ENCODE results near the gene FIS1. TPM values are rescaled to one million over a fixed set of nuclear protein-coding genes. Genes with fewer than 3 reads are reported as not detected.

The FIS1 gene
- total RNA-seq, 1 experiment from 2014 or later: 114 TPM

GRCh38 chr7:101233907-101234547 lies 10.9 kb downstream of the FIS1 start:
- Histone ChIP-seq H4K20me1 (ENCODE audit: insufficient read depth) (no peaks in the 10 kb centered on the region), H3K9ac (ENCODE audit: low read length) (no peak overlapping the region), H3K4me2 (ENCODE audit: low read length) (no peak overlapping the region), H3K79me2 (ENCODE audit: insufficient read depth, low read length) (no peaks in the 10 kb centered on the region), H2AFZ (ENCODE audit: low read depth, low read length, poor library complexity, severe bottlenecking) (no peak overlapping the region), H3K27me3 (ENCODE audit: insufficient read depth, low read length) (no peaks in the 10 kb centered on the region), H3K9me2 (ENCODE audit: insufficient read depth) (no peaks in the 10 kb centered on the region), H3K9me3 (ENCODE audit: control insufficient read depth in 1 of 2, insufficient read depth in 1 of 2, low read depth in 1 of 2, low read length in 2 of 2) (no peaks in the 10 kb centered on the region), H3K4me3 (replicated peaks in 1 of 2; ENCODE audit: low read depth in 1 of 2, low read length in 2 of 2) (no peak overlapping the region), H3K27ac (ENCODE audit: low read depth, low read length) (no peak overlapping the region), H3K4me1 (ENCODE audit: control insufficient read depth in 1 of 2, insufficient read depth in 2 of 2, low read length in 2 of 2) (peaks cover 7 to 20% of the 10 kb centered on the region in 2 experiments), H3K36me3 (ENCODE audit: control insufficient read depth in 1 of 2, insufficient read depth in 2 of 2, low read length in 2 of 2) (no peaks in the 10 kb centered on the region; a peak in 1 of 4 replicates)
- no peak for ATAC-seq
- RAD21 ChIA-PET (ENCODE audit: low non-redundant PET in 1 of 2, low total read pairs in 2 of 2, uncharacterized antibody in 2 of 2, unreplicated experiment in 2 of 2): no interaction called here
- POLR2A ChIA-PET: no interaction called here
- intact Hi-C loops (cut with micrococcal nuclease): loop anchor here (2.0 kb wide), 1 partner anchor 15 kb away; the partner anchor contains the start of gene ZNHIT1
- CTCF ChIA-PET: interaction anchor here (0.6 to 1.1 kb wide), 3 partner anchors 49 to 203 kb away, joined by 3 read pairs; no protein-coding TSS in a partner anchor
- TF ChIP-seq CTCF (IDR thresholded peaks at IDR 0.05 in 2 of 3, conservative IDR thresholded peaks at IDR 0.05 in 1 of 3; ENCODE audit: borderline replicate concordance in 1 of 3, insufficient read depth in 1 of 3, low read depth in 2 of 3, low read length in 2 of 3) (no peak), ZNF274 (IDR thresholded peaks at IDR 0.05; ENCODE audit: low read depth, low read length) (no peak), ELF1 (IDR thresholded peaks at IDR 0.05; ENCODE audit: borderline replicate concordance, low read depth) (no peak), ZFX (IDR thresholded peaks at IDR 0.05) (no peak), SP1 (IDR thresholded peaks at IDR 0.05; ENCODE audit: low read depth) (no peak), SIN3A (IDR thresholded peaks at IDR 0.05; ENCODE audit: low read depth) (no peak), ATF3 (IDR thresholded peaks at IDR 0.05) (no peak), ZBTB33 (IDR thresholded peaks at IDR 0.05; ENCODE audit: extremely low read depth, insufficient replicate concordance, low read length) (no peak), CBX3 (IDR thresholded peaks at IDR 0.05; ENCODE audit: low read depth) (no peak), EGR1 (IDR thresholded peaks at IDR 0.05; ENCODE audit: low read depth) (no peak), TCF7L2 (IDR thresholded peaks at IDR 0.05; ENCODE audit: borderline replicate concordance, extremely low read depth, insufficient read depth, insufficient read length) (no peak), REST (IDR thresholded peaks at IDR 0.05; ENCODE audit: low read depth) (no peak), CEBPB (IDR thresholded peaks at IDR 0.05; ENCODE audit: low read depth) (no peak), JUND (IDR thresholded peaks at IDR 0.05) (no peak)
- BruUV-seq (replicated peaks): no TSS peak
- no peak for DNase-seq (ENCODE audit: low read depth, low spot score)
